Measurements from ENCODE around the gene CHTF8.
"Not testable (repeated sequence)": the region's sequence is repeated elsewhere in the genome, so short reads cannot be mapped to it uniquely, and the experiment has no call there.

CHTF8 gene

DNA sequence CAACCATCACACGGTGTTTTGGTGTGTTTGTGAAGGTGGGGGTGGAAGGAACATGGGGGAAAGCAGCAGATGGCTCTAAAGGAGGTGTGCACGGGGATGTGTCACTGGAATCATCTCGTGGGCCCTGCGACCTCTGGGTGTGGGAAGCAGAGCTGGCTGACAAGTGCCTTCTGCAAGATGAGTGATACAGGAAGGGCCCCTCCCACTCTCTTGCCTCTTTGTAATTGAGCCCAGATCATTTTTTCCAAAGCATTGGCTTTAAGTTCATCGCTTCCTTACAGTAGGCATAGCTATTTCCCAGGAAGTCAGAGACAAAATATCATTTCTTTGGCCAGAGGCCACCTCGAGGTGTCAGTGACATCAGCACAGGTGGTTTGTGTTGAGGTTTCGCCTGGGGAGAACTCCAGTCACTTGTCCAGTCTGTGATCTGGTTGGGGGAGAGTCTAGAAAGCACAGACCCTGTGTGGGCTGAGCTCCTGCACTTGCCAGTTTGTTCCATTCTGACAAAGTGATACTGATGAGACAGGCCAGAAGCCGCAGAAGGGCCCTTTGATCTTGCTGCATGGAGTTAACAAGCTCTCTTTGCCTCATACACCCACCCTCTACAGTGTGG, 33.9 kb upstream of the CHTF8 start:
- Histone ChIP-seq H3K27me3 (ENCODE audit: control insufficient read depth in 5 of 5, insufficient read depth in 4 of 5, low read length in 5 of 5) (no peaks in the 10 kb centered on the region), H3K36me3 (ENCODE audit: control insufficient read depth in 5 of 5, insufficient read depth in 5 of 5, low read length in 5 of 5) (peaks cover 18 to 63% (median 56%) of the 10 kb centered on the region in 5 donors), H3K27ac (ENCODE audit: low read depth, low read length) (no peak overlapping the region), H3K9ac (ENCODE audit: low read length in 5 of 5) (no peak overlapping the region), H3K9me3 (ENCODE audit: control insufficient read depth in 5 of 5, low read length in 5 of 5) (no peaks in the 10 kb centered on the region), H3K4me1 (ENCODE audit: control insufficient read depth in 5 of 5, insufficient read depth in 5 of 5, low read length in 5 of 5) (peaks cover 0 to 6% (median 5%) of the 10 kb centered on the region in 5 donors), H3K4me3 (ENCODE audit: low read depth in 1 of 5, low read length in 5 of 5) (no peak overlapping the region)

DNA sequence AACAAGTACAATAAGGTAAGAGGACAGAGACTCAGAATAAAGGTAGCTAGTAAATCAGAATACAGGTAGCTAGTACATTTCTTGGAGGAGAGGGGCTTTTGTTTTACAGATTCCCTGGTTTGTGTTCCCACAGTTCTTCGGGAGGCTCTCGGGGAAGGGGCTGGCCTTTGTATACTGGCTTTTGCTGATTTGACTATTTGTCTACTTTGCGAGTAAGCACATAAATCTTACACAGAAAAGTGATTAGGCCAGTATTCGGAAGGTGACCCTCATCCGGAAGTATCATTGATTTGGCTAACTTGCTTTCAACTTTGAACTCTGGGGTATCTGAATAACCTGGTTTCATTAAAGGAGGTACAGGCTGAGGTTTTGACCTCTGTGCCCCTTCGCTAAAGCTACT, 33.2 kb upstream of the CHTF8 start:
- no peaks in the 10 kb centered on the region for H3K4me1 ChIP-seq (ENCODE audit: control insufficient read depth in 5 of 5, insufficient read depth in 5 of 5, low read length in 5 of 5)
- H3K4me3 ChIP-seq (ENCODE audit: low read depth in 1 of 5, low read length in 5 of 5), result no peak overlapping the region

DNA sequence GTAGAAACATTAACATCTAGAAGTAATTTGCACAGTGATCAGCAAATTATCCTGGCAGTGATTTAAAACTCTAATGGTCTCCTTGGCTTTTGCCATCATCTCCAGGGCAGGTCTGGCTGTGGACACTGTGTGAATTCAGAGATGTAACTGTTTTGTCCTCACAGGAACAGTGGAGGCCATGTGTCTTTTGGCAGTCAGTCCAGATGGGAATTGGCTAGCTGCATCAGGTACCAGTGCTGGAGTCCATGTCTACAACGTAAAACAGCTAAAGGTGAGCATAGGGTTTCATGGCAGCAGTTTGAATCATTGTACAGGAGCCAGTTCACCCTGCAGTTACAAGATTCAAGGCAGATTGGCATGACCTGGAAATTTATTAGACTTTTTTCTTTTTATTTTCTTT, 27.8 kb upstream of the CHTF8 start:
- Histone ChIP-seq H3K27me3 (ENCODE audit: control insufficient read depth in 5 of 5, insufficient read depth in 4 of 5, low read length in 5 of 5) (no peaks in the 10 kb centered on the region), H3K4me3 (ENCODE audit: low read depth in 1 of 5, low read length in 5 of 5) (no peak overlapping the region), H3K36me3 (ENCODE audit: control insufficient read depth in 5 of 5, insufficient read depth in 5 of 5, low read length in 5 of 5) (peaks cover 24 to 64% (median 56%) of the 10 kb centered on the region in 5 donors), H3K27ac (ENCODE audit: low read depth, low read length) (no peak overlapping the region), H3K9ac (ENCODE audit: low read length in 5 of 5) (peak overlapping the region in 1 of 5 donors; percentile 11), H3K4me1 (ENCODE audit: control insufficient read depth in 5 of 5, insufficient read depth in 5 of 5, low read length in 5 of 5) (no peaks in the 10 kb centered on the region), H3K9me3 (ENCODE audit: control insufficient read depth in 5 of 5, low read length in 5 of 5) (no peaks in the 10 kb centered on the region)

More for the DNA sequence above, 33.2 kb upstream of the CHTF8 start:
- Histone ChIP-seq H3K9ac (ENCODE audit: low read length in 5 of 5) (no peak overlapping the region), H3K27ac (ENCODE audit: low read depth, low read length) (no peak overlapping the region), H3K9me3 (ENCODE audit: control insufficient read depth in 5 of 5, low read length in 5 of 5) (no peaks in the 10 kb centered on the region), H3K36me3 (ENCODE audit: control insufficient read depth in 5 of 5, insufficient read depth in 5 of 5, low read length in 5 of 5) (peaks cover 24 to 70% (median 63%) of the 10 kb centered on the region in 5 donors), H3K27me3 (ENCODE audit: control insufficient read depth in 5 of 5, insufficient read depth in 4 of 5, low read length in 5 of 5) (no peaks in the 10 kb centered on the region)

DNA sequence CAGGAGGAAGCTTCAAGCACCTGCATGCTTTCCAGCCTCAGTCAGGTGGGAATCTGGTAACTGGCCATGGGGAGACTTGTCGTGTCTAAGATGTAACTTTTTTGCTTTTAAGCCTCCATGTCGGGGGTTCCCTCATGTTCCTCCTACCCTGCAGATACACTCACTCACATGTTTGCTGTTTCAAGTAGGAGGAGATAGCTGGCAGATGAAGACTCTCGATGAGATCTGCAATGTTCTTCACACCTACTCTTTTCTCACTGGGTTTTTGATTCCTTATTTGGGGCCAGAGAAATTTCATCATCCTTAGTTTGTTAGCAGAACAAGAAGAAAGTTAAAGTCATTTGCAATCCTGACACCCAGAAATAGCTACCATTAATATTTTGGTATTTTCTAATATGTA, 24.8 kb upstream of the CHTF8 start:
- H3K9ac ChIP-seq (ENCODE audit: low read length in 5 of 5), result no peak overlapping the region
- H3K36me3 ChIP-seq (ENCODE audit: control insufficient read depth in 5 of 5, insufficient read depth in 5 of 5, low read length in 5 of 5), result peaks cover 23 to 68% (median 59%) of the 10 kb centered on the region in 5 donors
- no peaks in the 10 kb centered on the region for H3K9me3 ChIP-seq (ENCODE audit: control insufficient read depth in 5 of 5, low read length in 5 of 5)
- no peaks in the 10 kb centered on the region for H3K27me3 ChIP-seq (ENCODE audit: control insufficient read depth in 5 of 5, insufficient read depth in 4 of 5, low read length in 5 of 5)
- H3K4me3 ChIP-seq (ENCODE audit: low read depth in 1 of 5, low read length in 5 of 5), result no peak overlapping the region
- H3K4me1 ChIP-seq (ENCODE audit: control insufficient read depth in 5 of 5, insufficient read depth in 5 of 5, low read length in 5 of 5), result no peaks in the 10 kb centered on the region
- H3K27ac ChIP-seq (ENCODE audit: low read depth, low read length), result no peak overlapping the region

DNA sequence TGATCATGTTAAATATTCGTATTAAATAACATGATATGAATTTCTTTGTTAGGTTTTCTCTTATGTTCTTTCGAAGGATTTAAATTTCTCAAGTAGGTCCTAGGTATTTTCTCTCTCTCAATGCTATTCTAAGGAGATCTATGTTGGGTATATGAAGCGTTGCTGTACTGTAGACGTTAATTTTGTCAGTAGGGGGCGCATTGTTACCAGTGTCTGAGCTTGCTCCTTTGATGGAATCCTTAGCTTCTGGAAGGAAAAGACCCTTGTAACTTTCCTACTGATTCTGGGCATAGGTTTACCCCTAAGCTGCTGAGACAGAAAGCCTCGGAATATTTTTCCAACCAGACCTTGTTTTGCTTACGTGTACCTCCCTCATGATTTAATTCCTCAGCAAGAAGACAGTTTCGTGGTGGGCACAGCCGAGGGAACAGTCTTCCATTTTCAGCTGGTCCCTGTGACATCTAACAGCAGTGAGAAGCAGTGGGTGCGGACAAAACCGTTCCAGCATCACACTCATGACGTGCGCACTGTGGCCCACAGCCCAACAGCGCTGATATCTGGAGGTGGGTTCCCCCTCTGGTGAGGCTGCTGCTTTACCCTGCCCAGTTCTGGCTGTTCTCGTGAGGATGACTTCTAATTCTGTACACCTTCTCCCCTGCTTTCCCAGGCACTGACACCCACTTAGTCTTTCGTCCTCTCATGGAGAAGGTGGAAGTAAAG, 17.9 kb upstream of the CHTF8 start:
- H3K27me3 ChIP-seq (ENCODE audit: control insufficient read depth in 5 of 5, insufficient read depth in 4 of 5, low read length in 5 of 5), result no peaks in the 10 kb centered on the region
- H3K4me1 ChIP-seq (ENCODE audit: control insufficient read depth in 5 of 5, insufficient read depth in 5 of 5, low read length in 5 of 5), result peaks cover 0 to 9% (median 7%) of the 10 kb centered on the region in 5 donors
- H3K9ac ChIP-seq (ENCODE audit: low read length in 5 of 5), result no peak overlapping the region
- peaks cover 2 to 50% (median 36%) of the 10 kb centered on the region in 5 donors for H3K36me3 ChIP-seq (ENCODE audit: control insufficient read depth in 5 of 5, insufficient read depth in 5 of 5, low read length in 5 of 5)
- no peaks in the 10 kb centered on the region for H3K9me3 ChIP-seq (ENCODE audit: control insufficient read depth in 5 of 5, low read length in 5 of 5)
- no peak overlapping the region for H3K27ac ChIP-seq (ENCODE audit: low read depth, low read length)
- no peak overlapping the region for H3K4me3 ChIP-seq (ENCODE audit: low read depth in 1 of 5, low read length in 5 of 5)

DNA sequence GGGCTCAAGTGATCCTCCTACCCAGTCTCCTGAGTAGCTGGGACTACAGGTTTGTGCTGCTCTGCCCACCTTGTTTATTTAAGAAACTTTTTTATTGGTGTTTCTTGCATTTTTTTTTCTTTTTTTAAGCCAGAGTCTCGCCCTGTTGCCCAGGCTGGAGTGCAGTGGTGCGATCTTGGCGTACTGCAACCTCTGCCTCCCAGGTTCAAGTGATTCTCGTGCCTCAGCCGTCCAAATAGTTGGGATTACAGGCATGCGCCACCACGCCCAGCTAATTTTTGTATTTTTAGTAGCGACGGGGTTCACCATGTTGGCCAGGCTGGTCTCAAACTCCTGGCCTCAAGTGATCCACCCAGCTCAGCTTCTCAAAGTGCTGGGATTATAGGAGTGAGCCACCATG, 17.2 kb upstream of the CHTF8 start:
- peaks cover 0 to 11% (median 9%) of the 10 kb centered on the region in 5 donors for H3K4me1 ChIP-seq (ENCODE audit: control insufficient read depth in 5 of 5, insufficient read depth in 5 of 5, low read length in 5 of 5)
- peaks cover 2 to 48% (median 33%) of the 10 kb centered on the region in 5 donors for H3K36me3 ChIP-seq (ENCODE audit: control insufficient read depth in 5 of 5, insufficient read depth in 5 of 5, low read length in 5 of 5)
- H3K9ac ChIP-seq (ENCODE audit: low read length in 5 of 5); H3K9me3 ChIP-seq (ENCODE audit: control insufficient read depth in 5 of 5, low read length in 5 of 5); H3K27me3 ChIP-seq (ENCODE audit: control insufficient read depth in 5 of 5, insufficient read depth in 4 of 5, low read length in 5 of 5); H3K4me3 ChIP-seq (ENCODE audit: low read depth in 1 of 5, low read length in 5 of 5); H3K27ac ChIP-seq (ENCODE audit: low read depth, low read length): not testable (repeated sequence)

DNA sequence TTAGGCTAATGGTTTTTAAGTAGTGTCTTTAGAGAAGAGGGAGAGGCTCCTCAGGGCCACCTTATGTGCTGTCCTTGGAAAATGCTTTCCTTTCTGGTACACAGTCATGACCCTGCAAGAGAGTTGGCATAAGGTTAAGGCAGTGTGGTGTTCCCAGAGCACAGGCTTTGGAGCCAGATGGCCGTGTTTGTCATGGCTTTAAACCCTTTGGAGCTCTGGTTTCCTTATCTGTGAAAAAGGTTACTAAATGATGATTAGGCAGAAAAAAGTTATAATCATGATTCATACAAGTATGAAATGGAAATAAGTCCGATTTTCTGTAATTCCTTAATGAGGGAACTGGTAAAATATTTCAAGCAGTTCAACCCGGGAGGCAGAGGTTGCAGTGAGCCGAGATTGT, 13.3 kb upstream of the CHTF8 start:
- peaks cover 5 to 44% (median 31%) of the 10 kb centered on the region in 5 donors for H3K36me3 ChIP-seq (ENCODE audit: control insufficient read depth in 5 of 5, insufficient read depth in 5 of 5, low read length in 5 of 5)
- peak overlapping the region in 1 of 5 donors; percentile 55 for H3K9ac ChIP-seq (ENCODE audit: low read length in 5 of 5)
- H3K27ac ChIP-seq (ENCODE audit: low read depth, low read length), result peak overlapping the region; percentile 84
- no peaks in the 10 kb centered on the region for H3K27me3 ChIP-seq (ENCODE audit: control insufficient read depth in 5 of 5, insufficient read depth in 4 of 5, low read length in 5 of 5)
- no peak overlapping the region for H3K4me3 ChIP-seq (ENCODE audit: low read depth in 1 of 5, low read length in 5 of 5)
- H3K4me1 ChIP-seq (ENCODE audit: control insufficient read depth in 5 of 5, insufficient read depth in 5 of 5, low read length in 5 of 5), result peaks cover 0 to 23% (median 14%) of the 10 kb centered on the region in 5 donors
- H3K9me3 ChIP-seq (ENCODE audit: control insufficient read depth in 5 of 5, low read length in 5 of 5), result no peaks in the 10 kb centered on the region

DNA sequence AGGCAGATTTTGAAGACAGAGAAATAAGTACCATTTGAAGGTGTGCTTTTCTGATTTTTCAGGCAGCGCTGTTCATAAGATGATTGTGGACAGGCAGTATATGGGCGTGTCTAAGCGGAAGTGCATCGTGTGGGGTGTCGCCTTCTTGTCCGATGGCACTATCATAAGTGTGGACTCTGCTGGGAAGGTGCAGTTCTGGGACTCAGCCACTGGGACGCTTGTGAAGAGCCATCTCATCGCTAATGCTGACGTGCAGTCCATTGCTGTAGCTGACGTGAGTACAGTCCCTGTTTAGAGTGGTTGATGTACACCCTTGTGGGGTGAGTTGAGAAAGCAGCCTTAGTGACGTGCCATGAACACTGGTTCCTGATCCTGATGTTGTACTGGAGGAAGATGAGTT, 10.7 kb upstream of the CHTF8 start:
- Histone ChIP-seq H3K4me3 (ENCODE audit: low read depth in 1 of 5, low read length in 5 of 5) (no peak overlapping the region), H3K27me3 (ENCODE audit: control insufficient read depth in 5 of 5, insufficient read depth in 4 of 5, low read length in 5 of 5) (no peaks in the 10 kb centered on the region), H3K36me3 (ENCODE audit: control insufficient read depth in 5 of 5, insufficient read depth in 5 of 5, low read length in 5 of 5) (peaks cover 10 to 58% (median 37%) of the 10 kb centered on the region in 5 donors), H3K9me3 (ENCODE audit: control insufficient read depth in 5 of 5, low read length in 5 of 5) (no peaks in the 10 kb centered on the region), H3K9ac (ENCODE audit: low read length in 5 of 5) (no peak overlapping the region), H3K27ac (ENCODE audit: low read depth, low read length) (no peak overlapping the region), H3K4me1 (ENCODE audit: control insufficient read depth in 5 of 5, insufficient read depth in 5 of 5, low read length in 5 of 5) (peaks cover 0 to 25% (median 14%) of the 10 kb centered on the region in 5 donors)

DNA sequence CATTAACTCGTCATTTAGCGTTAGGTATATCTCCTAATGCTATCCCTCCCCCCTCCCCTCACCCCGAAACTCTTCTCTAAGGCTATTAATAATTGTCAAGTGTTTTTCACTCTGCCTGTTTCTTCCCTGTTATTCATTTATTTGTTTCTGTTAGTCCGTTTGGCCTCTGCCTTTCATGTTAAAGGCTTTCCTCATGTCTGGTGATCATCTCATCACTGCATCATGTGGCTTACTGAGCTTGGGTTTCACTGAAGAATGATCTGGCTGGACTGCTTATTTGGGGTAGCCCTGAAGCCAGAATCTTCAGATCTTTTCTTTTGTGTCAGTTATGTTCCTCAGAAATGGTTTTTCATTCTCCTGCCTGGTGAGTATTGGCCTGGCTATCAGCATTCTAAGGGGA, 9.5 kb upstream of the CHTF8 start:
- Histone ChIP-seq H3K27me3 (ENCODE audit: control insufficient read depth in 5 of 5, insufficient read depth in 4 of 5, low read length in 5 of 5) (no peaks in the 10 kb centered on the region), H3K9me3 (ENCODE audit: control insufficient read depth in 5 of 5, low read length in 5 of 5) (no peaks in the 10 kb centered on the region), H3K4me3 (ENCODE audit: low read depth in 1 of 5, low read length in 5 of 5) (no peak overlapping the region), H3K9ac (ENCODE audit: low read length in 5 of 5) (no peak overlapping the region), H3K36me3 (ENCODE audit: control insufficient read depth in 5 of 5, insufficient read depth in 5 of 5, low read length in 5 of 5) (peaks cover 21 to 68% (median 38%) of the 10 kb centered on the region in 5 donors), H3K4me1 (ENCODE audit: control insufficient read depth in 5 of 5, insufficient read depth in 5 of 5, low read length in 5 of 5) (peaks cover 0 to 25% (median 14%) of the 10 kb centered on the region in 5 donors), H3K27ac (ENCODE audit: low read depth, low read length) (no peak overlapping the region)

DNA sequence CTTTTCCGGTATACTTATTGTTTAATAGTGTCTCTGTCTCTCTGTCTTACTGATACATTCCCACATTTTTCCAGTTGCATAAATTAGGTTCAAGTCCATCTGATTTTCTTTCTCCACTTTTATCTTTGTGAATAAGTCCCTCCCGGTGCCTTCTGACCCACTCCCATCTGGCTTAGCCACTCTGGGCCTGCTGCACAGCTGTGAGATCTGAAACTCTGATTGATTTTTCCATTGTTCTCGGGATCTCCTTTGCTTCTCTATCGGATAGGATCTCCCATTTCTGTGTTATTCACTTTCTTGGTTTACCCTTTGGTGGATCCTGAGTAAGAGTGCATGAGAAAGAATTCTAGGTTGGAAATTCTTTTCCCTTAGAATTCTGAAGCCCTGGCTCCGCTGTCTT, 8.6 kb upstream of the CHTF8 start:
- peaks cover 23 to 76% (median 36%) of the 10 kb centered on the region in 5 donors for H3K36me3 ChIP-seq (ENCODE audit: control insufficient read depth in 5 of 5, insufficient read depth in 5 of 5, low read length in 5 of 5)
- H3K4me3 ChIP-seq (ENCODE audit: low read depth in 1 of 5, low read length in 5 of 5), result no peak overlapping the region
- H3K9ac ChIP-seq (ENCODE audit: low read length in 5 of 5), result peak overlapping the region in 1 of 5 donors; percentile 10
- H3K9me3 ChIP-seq (ENCODE audit: control insufficient read depth in 5 of 5, low read length in 5 of 5), result no peaks in the 10 kb centered on the region
- no peaks in the 10 kb centered on the region for H3K27me3 ChIP-seq (ENCODE audit: control insufficient read depth in 5 of 5, insufficient read depth in 4 of 5, low read length in 5 of 5)
- H3K27ac ChIP-seq (ENCODE audit: low read depth, low read length), result peak overlapping the region; percentile 45
- H3K4me1 ChIP-seq (ENCODE audit: control insufficient read depth in 5 of 5, insufficient read depth in 5 of 5, low read length in 5 of 5), result peaks cover 0 to 21% (median 10%) of the 10 kb centered on the region in 5 donors
